HG03159 (cell line): ENCODE measurements around the gene KIF22.
A peak's percentile ranks its signal among the peaks of the same experiment; 100 is the strongest.
"Not testable (repeated sequence)": the region's sequence is repeated elsewhere in the genome, so short reads cannot be mapped to it uniquely, and the experiment has no call there.

Source experiments
- ATAC-seq: cut with Tn5 transposase; IDR thresholded peaks from one replicate; pipeline ENCODE4 v1.9.1; 2021; ENCODE audit warnings: mild to moderate bottlenecking, moderate library complexity; ENCODE audit not compliant: unreplicated experiment

Gene KIF22

DNA sequence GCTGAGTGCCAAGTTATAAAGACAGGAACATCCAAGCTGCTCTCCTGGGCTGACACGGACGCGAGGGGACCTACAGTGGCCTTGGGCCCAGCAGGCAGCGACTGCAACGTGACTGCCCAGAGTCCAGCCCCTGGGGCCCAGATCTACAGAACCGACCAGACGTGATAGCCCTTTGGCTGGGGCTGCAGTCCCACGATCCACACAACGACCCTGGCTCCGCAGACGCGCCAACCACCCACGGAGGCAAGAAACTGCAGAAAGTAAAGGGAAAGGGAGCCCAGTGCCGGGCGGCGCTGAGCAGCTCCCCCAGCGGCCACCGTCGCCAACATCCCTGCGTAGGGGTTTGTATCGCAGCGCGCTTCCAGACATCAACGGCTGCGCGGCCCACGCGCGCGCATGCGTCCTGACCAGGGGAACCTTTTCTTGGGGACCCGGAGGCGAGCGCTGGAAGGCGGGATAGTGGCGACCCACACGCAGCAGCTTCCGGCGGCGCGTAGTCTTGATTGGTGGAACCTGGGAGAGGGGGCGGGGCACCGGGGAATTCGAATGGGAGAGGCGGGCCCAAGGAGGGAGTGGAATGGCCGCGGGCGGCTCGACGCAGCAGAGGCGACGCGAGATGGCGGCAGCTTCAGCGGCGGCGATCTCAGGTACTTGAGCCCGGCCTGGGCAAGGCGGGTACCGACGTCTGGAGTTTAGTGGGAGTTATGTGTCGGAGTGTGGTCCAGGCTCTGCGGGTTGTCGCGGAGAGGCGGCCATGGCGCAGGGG is at the start of gene KIF22:
Gene KIF22 (plus strand): TSS at position 569 of the 766 bp plus-strand sequence. CDS start 9 bp downstream, at position 578.
- peak; percentile 96 for ATAC-seq

DNA sequence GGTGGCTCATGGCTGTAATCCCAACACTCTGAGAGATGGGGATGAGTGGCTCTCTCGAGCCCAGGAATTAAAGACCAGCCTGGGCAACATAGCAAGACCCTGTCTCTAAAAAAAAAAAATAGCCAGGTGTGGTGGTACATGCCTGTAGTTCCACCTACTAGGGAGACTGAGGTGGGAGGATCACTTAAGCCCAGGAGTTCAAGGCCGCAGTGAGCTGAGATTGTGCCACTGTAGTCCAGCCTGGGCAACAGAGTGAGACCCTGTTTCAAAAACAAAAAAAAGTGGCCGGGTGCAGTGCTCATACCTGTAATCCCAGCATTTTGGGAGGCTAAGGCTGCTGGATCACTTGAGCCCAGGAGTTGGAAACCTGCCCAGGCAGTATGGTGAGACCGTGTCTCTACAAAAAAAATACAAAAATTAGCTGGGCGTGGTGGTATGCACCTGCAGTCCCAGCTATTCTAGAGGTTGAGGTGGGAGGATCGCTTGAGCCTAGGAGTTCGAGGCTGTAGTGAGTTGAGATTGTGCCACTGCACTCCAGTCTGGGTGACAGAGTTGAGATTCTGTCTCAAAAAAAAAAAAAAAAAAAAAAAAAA is 47.8 kb upstream of the KIF22 start:
- ATAC-seq = no peak

DNA sequence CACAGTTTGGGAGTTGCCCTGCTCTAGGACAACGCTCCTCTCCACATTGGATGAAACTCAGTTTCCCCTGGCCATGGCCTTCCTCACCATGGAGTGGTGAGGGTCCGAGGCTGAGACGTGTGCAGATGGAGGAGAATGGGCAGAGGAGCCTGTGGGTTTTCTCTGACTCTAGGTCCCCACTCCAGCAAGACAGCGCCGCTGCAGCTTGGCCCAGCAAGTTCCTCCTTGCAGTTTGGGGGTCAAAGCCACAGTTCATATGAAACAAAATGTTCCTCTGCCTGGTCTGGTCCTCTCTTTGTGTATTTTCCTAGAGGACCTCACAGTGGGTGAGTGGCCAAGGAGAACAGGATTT is 47.1 kb upstream of the KIF22 start:
- no peak for ATAC-seq

DNA sequence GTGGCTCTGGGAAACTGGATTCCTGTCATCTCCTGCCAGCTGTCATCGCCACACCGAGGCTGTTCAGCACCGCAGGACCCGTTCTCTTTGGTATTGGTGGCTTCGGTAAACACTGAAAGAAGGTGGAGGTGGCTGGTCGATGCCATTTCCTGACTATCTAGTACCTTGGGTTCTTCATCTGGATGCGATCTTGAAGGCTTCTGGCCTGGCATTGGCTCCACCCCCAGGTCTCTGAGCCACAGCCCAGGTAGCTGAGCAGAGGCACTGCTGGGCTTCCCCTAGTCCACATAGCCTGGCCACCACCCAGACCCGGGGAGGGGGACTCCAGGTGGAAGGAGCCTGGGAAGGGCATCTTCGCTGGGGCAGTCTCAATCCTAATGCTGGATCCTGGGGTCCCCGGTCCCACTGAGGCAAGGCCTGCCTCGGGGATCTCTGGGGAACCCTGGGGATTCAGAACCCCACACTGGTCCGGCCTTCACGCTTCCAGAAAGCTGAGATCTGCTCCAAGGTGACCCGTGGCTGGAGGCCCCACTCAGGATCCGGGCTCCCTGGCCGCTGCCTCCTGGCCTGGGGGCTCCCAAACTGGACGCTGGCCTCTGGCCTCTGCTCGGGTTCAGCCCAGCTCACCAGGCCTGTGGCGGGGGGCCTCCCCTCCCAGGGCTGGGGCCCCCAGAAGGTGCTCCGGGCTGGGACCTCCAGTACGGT is 46.6 kb upstream of the KIF22 start:
- no peak for ATAC-seq

DNA sequence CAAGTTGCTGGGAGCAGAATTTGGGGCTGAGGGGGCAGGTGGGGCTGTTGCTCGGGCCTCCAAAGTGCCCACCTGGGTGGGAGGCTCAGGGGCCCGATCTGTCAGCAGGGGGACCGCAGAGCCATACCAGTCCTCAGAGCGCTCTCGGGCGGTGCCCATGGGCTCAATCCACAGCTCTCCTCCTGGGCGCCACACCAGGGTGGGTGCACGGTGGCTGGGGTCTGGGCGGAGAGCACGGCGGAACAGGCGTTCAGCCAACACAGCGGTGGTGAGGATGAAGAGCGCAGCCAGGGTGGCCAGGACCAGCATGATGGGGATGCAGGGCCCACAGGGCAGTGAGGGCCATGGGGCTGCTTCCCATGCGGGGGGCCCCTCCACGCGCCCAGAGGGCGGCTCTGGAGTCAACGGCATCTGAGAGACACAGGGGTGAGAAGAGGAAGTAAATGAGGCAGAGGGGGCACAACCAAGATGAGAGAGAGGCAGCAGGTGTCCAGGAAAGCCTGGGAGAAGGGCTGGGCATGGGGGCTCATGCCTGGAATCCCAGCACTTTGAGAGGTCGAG is 45.9 kb upstream of the KIF22 start:
- no peak for ATAC-seq

DNA sequence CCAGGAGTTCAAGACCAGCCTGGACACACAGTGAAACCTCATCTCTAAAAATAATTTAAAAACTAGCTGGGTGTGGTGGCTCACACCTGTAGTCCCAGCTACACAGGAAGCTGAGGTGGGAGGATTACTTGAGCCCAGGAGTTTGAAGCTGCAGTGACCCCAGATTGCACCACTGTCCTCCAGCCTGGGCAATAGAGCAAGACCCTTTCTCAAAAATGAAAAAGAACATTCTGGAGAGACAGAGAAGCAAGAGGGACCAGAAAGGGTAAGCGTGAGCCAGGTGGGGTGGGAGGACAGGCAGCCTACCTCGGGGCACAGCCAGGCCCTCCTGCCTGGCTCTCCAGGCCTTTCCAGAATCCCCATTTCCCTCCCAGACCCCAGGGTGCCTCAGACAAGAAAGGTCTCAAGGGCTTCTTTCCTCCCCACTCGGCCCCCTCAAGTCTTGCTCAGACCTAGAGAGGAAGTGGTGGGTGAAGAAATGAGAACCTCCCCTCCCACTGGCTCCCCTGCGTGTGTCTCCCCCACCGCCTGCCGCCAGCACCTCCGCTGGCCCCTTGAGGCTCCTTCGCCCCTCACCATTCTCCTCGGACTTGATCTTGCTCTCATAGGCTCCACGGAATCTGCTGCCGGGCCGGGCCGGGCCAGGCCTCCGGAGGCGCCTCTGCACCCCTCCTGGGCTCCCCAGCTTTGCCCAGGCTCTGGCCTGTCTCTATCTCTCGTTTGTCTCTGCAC is 45.3 kb upstream of the KIF22 start:
- peak; percentile 50 for ATAC-seq

GRCh38 chr16:29745853-29746345 is 44.7 kb upstream of the KIF22 start, which contains the start of gene C16orf54:
TSS of gene C16orf54 (minus strand) at chr16:29745990. CDS start at chr16:29744951, 1,039 bp downstream.
- ATAC-seq = peak; percentile 76

DNA sequence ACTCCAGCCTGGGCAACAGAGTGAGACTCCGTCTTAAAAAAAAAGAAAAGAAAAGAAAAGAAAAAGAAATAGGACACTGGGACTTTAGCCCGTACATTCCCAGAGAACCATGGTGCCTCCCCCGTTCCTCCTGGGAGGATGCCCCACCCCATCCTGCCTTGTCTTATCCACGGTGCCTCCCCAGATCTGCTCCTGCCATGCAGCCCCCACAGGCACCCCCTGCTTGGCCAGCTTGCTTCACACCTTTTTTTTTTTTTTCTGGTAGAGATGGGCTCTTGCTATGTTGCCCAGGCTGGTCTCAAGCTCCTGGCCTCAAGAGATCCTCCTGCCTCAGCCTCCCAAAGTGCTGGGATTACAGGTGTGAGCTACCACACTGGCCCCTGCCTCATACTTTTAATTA is 44.0 kb upstream of the KIF22 start:
- ATAC-seq = not testable (repeated sequence)

DNA sequence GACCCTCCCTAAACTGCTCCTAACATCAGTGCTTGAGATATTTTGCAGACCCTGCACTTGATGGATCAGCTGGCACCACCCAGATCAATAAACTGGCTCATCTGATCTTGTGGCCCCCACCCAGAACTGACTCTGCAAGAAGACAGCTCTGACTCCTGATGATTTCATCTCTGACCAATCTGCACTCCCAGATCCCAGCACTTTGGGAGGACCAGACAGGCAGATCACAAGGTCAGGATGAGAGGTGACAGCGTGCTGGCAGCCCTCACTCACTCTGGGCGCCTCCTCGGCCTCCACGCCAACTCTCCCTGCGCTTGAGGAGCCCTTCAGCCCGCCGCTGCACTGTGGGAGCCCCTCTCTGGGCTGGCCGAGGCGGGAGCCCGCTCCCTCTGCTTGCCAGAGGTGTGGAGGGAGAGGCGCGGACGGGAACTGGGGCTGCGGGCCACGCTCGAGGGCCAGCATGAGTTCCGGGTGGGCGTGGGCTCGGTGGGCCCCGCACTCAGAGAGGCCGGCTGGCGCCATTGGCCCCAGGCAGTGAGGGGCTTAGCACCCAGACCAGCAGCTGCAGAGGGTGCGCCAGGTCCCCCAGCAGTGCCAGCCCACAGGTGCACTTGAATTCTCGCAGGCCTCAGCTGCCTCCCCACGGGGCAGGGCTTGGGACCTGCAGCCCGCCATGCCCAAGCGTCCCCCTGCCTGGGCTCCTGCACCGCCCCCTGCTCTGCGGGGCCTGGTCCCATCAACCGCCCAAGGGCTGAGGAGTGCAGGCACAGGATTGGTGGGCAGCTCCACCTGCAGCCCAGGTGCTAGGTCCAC is 42.4 kb upstream of the KIF22 start:
- no peak for ATAC-seq

GRCh38 chr16:29748760-29749149 is 41.8 kb upstream of the KIF22 start:
- ATAC-seq = not testable (repeated sequence)

DNA sequence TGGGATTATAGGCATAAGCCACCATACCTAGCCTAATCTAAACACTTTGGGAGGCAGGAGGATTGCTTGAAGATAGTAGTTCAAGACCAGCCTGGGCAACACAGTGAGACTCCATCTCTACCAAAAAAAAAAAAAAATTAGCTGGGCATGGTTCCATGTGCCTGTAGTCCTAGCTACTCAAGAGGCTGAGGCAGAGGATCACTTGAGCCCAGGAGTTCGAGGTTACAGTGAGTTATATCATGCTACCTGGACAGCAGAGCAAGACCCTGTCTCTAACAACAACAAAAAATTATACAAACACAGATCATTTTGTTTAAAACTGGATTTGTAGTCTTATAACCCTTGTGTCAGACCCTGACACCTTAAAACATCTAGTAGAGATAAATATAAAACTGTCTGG is 37.0 kb upstream of the KIF22 start:
- ATAC-seq = no peak

GRCh38 chr16:29756654-29757053 is 33.9 kb upstream of the KIF22 start:
- ATAC-seq = no peak

DNA sequence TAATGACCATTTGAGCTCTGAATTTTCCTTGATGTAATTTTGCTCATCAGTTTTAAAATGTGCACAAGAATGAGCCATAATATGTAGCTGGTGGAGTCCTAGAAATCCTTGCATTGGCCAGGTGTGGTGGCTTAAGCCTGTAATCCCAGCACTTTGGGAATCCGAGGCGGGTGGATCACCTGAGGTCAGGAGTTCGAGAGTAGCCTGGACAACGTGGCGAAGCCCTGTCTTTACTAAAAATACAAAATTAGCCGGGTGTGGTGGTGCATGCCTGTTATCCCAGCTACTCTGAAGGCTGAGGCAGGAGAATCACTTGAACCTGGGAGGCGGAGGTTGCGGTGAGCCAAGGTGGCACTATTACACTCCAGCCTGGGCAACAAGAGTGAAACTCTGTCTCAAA is 33.5 kb upstream of the KIF22 start:
- ATAC-seq = not testable (repeated sequence)

DNA sequence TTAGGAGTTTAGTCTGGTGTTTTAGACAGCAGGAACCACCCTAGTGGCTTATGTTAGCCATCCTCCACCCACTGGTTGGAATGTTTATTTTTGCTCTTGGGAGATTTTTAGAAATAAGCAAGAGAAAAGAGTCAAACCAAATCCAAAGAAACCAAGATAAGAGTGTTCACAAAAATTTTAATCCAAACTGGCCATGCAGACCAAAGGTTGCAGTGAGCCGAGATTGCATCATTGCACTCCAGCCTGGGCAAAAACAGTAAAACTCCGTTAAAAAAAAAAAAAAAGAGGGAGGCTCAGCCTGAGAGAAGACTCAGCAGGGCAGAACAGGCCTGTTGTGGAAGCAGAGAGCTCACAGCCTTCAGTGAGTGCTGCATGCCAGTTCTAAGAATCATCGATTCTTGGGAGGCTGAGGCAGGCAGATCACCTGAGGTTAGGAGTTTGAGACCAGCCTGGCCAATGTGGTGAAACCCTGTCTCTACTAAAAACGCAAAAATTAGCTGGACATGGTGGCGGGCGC is 32.5 kb upstream of the KIF22 start:
- ATAC-seq = no peak

GRCh38 chr16:29760567-29761279 is 29.8 kb upstream of the KIF22 start:
- no peak for ATAC-seq

- ATAC-seq = not testable (repeated sequence)
Observed at GRCh38 chr16:29761280-29761651, 29.3 kb upstream of the KIF22 start.

GRCh38 chr16:29761882-29762281 is 28.7 kb upstream of the KIF22 start:
- no peak for ATAC-seq

GRCh38 chr16:29763326-29763725 is 27.2 kb upstream of the KIF22 start:
- ATAC-seq = no peak
